HG02798 (cell line): ENCODE data around the gene ADAM12.
"Not testable (repeated sequence)": the region's sequence is repeated elsewhere in the genome, so short reads cannot be mapped to it uniquely, and the experiment has no call there.

Experiments
- ATAC-seq: cut with Tn5 transposase; IDR thresholded peaks from one replicate; pipeline ENCODE4 v1.9.1; 2021; ENCODE audit warnings: mild to moderate bottlenecking; ENCODE audit not compliant: unreplicated experiment, poor library complexity

Gene ADAM12

GRCh38 chr10:126197036-126197543 lies 191.2 kb downstream of the ADAM12 start:
- no peak for ATAC-seq

GRCh38 chr10:126196281-126196680 lies 192.0 kb downstream of the ADAM12 start:
- ATAC-seq = no peak

GRCh38 chr10:126191192-126191591 lies 197.1 kb downstream of the ADAM12 start:
- no peak for ATAC-seq

GRCh38 chr10:126188679-126189200 lies 199.5 kb downstream of the ADAM12 start:
- no peak for ATAC-seq

GRCh38 chr10:126187399-126187798 lies 200.9 kb downstream of the ADAM12 start:
- no peak for ATAC-seq

- no peak for ATAC-seq
Measured at GRCh38 chr10:126186766-126187165, 201.5 kb downstream of the ADAM12 start.

- ATAC-seq = no peak
Measured at GRCh38 chr10:126185676-126186447, 202.4 kb downstream of the ADAM12 start.

- no peak for ATAC-seq
Measured at GRCh38 chr10:126181626-126182025, 206.7 kb downstream of the ADAM12 start.

GRCh38 chr10:126179637-126180036 lies 208.6 kb downstream of the ADAM12 start:
- no peak for ATAC-seq

GRCh38 chr10:126177417-126178030 lies 210.8 kb downstream of the ADAM12 start:
- ATAC-seq = no peak

GRCh38 chr10:126175641-126176262 lies 212.5 kb downstream of the ADAM12 start:
- no peak for ATAC-seq

GRCh38 chr10:126172755-126173154 lies 215.5 kb downstream of the ADAM12 start:
- not testable (repeated sequence) for ATAC-seq

- no peak for ATAC-seq
Measured at GRCh38 chr10:126171555-126171954, 216.7 kb downstream of the ADAM12 start.

- no peak for ATAC-seq
Measured at GRCh38 chr10:126170776-126171175, 217.5 kb downstream of the ADAM12 start.

- ATAC-seq = no peak
Measured at GRCh38 chr10:126170371-126170770, 217.9 kb downstream of the ADAM12 start.

GRCh38 chr10:126169899-126170298 lies 218.4 kb downstream of the ADAM12 start:
- ATAC-seq = no peak

- ATAC-seq = no peak
Measured at GRCh38 chr10:126166797-126167196, 221.5 kb downstream of the ADAM12 start.

- no peak for ATAC-seq
Measured at GRCh38 chr10:126165874-126166273, 222.4 kb downstream of the ADAM12 start.

- ATAC-seq = no peak
Measured at GRCh38 chr10:126163506-126163905, 224.8 kb downstream of the ADAM12 start.

- no peak for ATAC-seq
Measured at GRCh38 chr10:126161691-126162090, 226.6 kb downstream of the ADAM12 start.
